ENCODE results near the gene SF3B5. TPM values are rescaled to one million over a fixed set of nuclear protein-coding genes. Genes with fewer than 3 reads are reported as not detected.
"Not testable (repeated sequence)": the region's sequence is repeated elsewhere in the genome, so short reads cannot be mapped to it uniquely, and the experiment has no call there.

SF3B5 gene
- polyA plus RNA-seq, 4 donors, result 127 to 170 (median 131) TPM

DNA sequence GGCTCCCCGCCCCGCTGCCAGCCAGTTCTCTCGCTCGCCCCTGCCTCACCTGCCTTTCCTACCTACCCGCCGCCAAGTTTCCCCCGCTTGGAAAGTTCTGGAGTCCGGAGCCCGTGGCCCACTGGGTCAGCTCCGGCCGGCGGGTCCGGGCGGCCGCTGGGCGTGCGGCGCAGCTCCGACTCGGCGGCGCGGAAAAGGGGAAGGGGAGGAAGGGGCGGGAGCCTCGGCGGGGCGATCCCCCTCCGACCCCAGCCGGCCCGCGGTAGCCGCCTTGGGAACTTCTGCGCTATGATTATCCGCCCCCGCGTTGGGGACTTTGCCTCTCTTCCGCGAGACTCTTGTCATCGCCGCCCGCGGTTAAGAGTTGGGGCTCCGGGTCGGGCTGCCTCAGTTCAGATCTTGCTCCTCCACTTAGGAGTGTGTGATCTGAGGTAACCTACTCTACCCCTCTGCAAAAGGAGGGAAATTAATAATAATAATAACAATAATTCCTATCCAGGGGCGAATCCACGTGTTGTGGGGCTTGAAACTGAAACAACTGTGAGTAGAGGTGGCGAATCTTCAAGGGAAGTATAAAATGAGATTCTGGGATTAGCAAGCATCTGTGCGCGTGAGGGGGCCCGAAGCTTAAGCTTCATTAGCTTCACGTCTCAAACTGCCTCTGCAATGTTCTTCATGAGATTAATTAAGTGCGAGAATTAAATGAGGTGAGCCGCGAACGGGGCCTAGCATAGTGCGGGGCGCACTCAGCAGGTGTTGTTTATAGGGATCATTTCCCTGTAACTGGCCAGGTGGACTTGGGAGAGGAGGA is 30.8 kb downstream of the SF3B5 start:
- DNase-seq (ENCODE audit: low read depth in 4 of 4, low spot score in 3 of 4), result peak; percentile 14 to 37 (median 16)

GRCh38 chr6:144063744-144064401 is 31.5 kb downstream of the SF3B5 start:
- peak; percentile 47 to 59 (median 51) for DNase-seq (ENCODE audit: low read depth in 4 of 4, low spot score in 3 of 4)

GRCh38 chr6:144063246-144063743 is 32.1 kb downstream of the SF3B5 start:
- DNase-seq (ENCODE audit: low read depth in 4 of 4, low spot score in 3 of 4), result peak in 1 of 4 donors; percentile 5

DNA sequence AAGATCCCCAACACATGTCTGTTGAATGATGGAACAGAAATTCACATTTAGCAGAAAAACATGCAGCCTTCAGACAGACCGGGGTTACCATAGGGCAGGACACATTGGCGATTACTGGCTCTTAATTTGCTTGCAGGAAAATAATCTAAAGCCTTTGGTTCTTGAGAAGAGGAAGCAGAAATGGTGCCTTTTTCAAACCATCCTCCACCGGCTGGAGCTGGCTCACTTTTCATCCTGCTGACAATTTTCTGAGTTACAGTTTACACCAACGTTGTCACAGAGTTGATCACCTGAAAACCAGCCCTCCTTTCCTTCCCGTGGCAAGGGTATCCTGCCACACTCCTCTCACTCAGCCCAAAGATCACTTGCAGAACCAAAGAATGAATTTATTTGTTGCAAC is 32.6 kb downstream of the SF3B5 start:
- DNase-seq (ENCODE audit: low read depth in 4 of 4, low spot score in 3 of 4), result peak in 1 of 4 donors; percentile 5

- no peak for DNase-seq (ENCODE audit: low read depth in 4 of 4, low spot score in 3 of 4)
Measured at GRCh38 chr6:144059139-144059538, 36.2 kb downstream of the SF3B5 start.

DNA sequence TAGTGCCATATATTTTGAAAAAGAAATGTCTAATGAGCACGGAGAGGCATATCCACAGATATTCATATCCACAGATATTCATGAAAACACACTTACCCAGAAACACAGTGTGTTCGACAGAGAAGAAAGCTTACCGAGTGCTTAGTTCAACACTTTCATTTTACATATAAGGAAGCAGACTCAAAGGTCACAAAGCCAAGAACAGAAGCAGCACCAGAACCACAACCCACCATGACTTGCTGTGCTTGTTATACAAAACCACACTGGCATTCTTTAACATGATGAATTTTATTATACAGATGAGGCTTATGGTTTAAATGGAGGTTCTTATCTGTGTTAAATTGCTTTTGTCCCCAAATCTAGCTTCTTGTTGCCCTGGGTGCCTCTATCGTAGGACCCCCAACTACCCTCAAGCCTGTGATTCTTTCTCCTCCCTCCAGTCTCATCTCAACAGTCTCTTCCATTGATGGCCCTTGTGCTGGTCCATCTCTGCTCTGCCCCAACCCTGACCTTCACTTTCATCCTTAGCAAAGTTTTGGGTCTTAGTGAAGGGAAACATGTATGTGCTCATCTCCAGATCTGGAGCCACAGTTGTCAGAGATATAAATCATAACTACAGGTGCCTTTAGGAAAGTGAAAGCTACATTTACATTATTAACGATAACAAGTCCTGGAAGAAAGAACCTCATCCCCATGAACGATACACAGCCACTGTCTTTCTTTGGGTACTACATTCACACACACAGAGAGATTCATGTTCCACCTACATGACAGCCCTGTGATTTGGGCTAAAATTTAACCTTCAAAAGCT is 40.0 kb downstream of the SF3B5 start:
- no peak for DNase-seq (ENCODE audit: low read depth in 4 of 4, low spot score in 3 of 4)

- DNase-seq (ENCODE audit: low read depth in 4 of 4, low spot score in 3 of 4), result no peak
Measured at GRCh38 chr6:144053601-144054000, 41.8 kb downstream of the SF3B5 start.

DNA sequence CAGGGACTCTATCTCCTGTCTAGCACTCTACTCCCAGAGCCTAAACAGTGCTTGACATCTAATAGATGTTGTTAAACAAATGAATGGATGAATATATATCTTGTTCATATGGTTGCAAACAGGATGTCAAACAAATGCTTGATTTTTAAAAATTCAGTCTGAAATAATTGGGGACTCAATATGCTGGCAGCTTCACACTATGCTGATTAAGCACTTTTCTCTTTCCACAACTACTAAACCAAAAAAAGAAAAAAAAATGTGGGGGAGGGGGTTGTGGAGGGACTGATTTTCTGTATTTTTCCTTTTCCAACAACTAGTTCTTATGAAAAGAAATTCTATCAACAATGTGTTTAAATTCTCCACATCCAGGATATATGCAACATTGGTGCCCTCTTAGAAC is 42.9 kb downstream of the SF3B5 start:
- DNase-seq (ENCODE audit: low read depth in 4 of 4, low spot score in 3 of 4), result no peak

- DNase-seq (ENCODE audit: low read depth in 4 of 4, low spot score in 3 of 4), result no peak
Measured at GRCh38 chr6:144049386-144049785, 46.0 kb downstream of the SF3B5 start.

DNA sequence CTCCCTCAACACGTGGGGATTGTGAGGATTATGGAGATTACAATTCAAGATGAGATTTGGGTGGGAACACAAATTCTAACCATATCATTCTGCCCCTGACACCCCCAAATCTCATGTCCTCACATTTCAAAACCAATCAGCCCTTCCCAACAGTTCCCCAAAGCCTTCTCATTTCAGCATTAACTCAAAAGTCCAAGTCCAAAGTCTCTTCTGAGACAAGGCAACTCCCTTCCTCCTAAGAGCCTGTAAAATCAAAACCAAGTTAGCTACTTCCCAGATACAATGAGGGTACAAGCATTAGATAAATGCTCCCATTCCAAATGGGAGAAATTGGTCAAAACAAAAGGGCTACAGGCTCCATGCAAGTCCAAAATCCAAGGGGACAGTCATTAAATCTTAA is 47.7 kb downstream of the SF3B5 start:
- DNase-seq (ENCODE audit: low read depth in 4 of 4, low spot score in 3 of 4), result no peak

- not testable (repeated sequence) for DNase-seq (ENCODE audit: low read depth in 4 of 4, low spot score in 3 of 4)
Measured at GRCh38 chr6:144046672-144047071, 48.7 kb downstream of the SF3B5 start.

DNA sequence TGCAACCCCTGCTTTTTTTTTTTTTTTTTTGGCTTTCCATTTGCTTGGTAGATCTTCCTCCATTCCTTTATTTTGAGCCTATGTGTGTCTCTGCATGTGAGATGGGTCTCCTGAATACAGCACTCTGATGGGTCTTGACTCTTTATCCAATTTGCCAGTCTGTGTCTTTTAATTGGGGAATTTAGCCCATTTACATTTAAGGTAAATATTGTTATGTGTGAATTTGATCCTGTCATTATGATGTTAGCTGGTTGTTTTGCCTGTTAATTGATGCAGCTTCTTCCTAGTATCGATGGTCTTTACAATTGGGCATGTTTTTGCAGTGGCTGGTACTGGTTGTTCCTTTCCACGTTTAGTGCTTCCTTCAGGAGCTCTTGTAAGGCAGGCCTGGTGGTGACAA is 50.4 kb downstream of the SF3B5 start:
- DNase-seq (ENCODE audit: low read depth in 4 of 4, low spot score in 3 of 4), result not testable (repeated sequence)

Other genes starting within 250 kb of the SF3B5 start
- gene ZC2HC1B, start 231.1 kb downstream of the SF3B5 start, polyA plus RNA-seq (ENCODE audit: insufficient read length in 4 of 4), result under 1 TPM in 2 of 4 donors, not detected in 2; 0.22 to 0.87 TPM
- 100 to 1,000 TPM in 1 of 4 donors, 10 to 100 TPM in 3; 83.3 to 105 (median 84.5) TPM for gene PLAGL1, start 87.3 kb downstream of the SF3B5 start, polyA plus RNA-seq (ENCODE audit: insufficient read length in 4 of 4)
- gene STX11, start 54.9 kb upstream of the SF3B5 start, polyA plus RNA-seq (ENCODE audit: insufficient read length in 4 of 4), result 1 to 10 TPM in 1 of 4 donors, under 1 TPM in 3; 0.73 to 1.3 (median 0.89) TPM
- gene UTRN, start 189.8 kb upstream of the SF3B5 start, polyA plus RNA-seq (ENCODE audit: insufficient read length in 4 of 4), result 100 to 1,000 TPM; 136 to 157 (median 141) TPM

Measured in right renal pelvis (tissue), 4 donors.